SU-DHL-6 (cell line): ENCODE results near the gene FFAR1.

Source experiments
- H2AFZ ChIP-seq: fragments of 200-600 bp; sonication (generic); 2 replicates; pipeline ENCODE4 v1.6.1; 2014; ENCODE audit warnings: low read depth, mild to moderate bottlenecking, moderate library complexity, mixed read lengths, antibody characterized with exemption, low read length; ENCODE audit not compliant: severe bottlenecking
- H3F3A ChIP-seq: fragments of 200-600 bp; shearing (Covaris generic); 2 replicates; pipeline ENCODE4 v1.6.0; 2016; ENCODE audit warnings: antibody characterized with exemption, mild to moderate bottlenecking; ENCODE audit not compliant: insufficient read depth
- H3K27ac ChIP-seq: fragments of 200-600 bp; sonication (generic); 2 replicates; pipeline ENCODE4 v1.5.1; 2016; ENCODE audit warnings: low read depth, mild to moderate bottlenecking, low read length, moderate library complexity, mixed read lengths
- H3K27me3 ChIP-seq: fragments of 200-600 bp; sonication (generic), shearing (Covaris generic); 2 replicates; pipeline ENCODE4 v1.6.0; 2014; ENCODE audit warnings: mild to moderate bottlenecking, low read length
- H3K36me3 ChIP-seq: fragments of 200-600 bp; sonication (generic); 2 replicates; pipeline ENCODE4 v1.6.1; 2014; ENCODE audit warnings: mild to moderate bottlenecking, low read length, mixed read lengths
- H3K4me2 ChIP-seq: fragments of 300-600, 200-600 bp; shearing (Covaris generic), sonication (generic); 2 replicates; pipeline ENCODE4 v1.6.0; 2014; ENCODE audit warnings: low read length, low read depth, mild to moderate bottlenecking; ENCODE audit not compliant: poor library complexity, severe bottlenecking
- H3K4me3 ChIP-seq: fragments of 200-600 bp; sonication (generic); 2 replicates; pipeline ENCODE4 v1.5.1; 2014; ENCODE audit warnings: antibody characterized with exemption, low read length, mild to moderate bottlenecking, mixed read lengths; ENCODE audit not compliant: insufficient read depth, poor library complexity, severe bottlenecking
- H3K79me2 ChIP-seq: fragments of 200-600 bp; sonication (generic); 2 replicates; pipeline ENCODE4 v1.6.1; 2014; ENCODE audit warnings: mild to moderate bottlenecking, low read length, moderate library complexity; ENCODE audit not compliant: insufficient read depth
- H3K9ac ChIP-seq: fragments of 200-600 bp; sonication (generic); 2 replicates; pipeline ENCODE4 v1.7.0; 2014; ENCODE audit warnings: mild to moderate bottlenecking, low read length
- H3K9me2 ChIP-seq: fragments of 200-600 bp; sonication (generic); replicated peaks from 2 replicates; pipeline ENCODE4 v1.6.1; 2014; ENCODE audit warnings: low read length; ENCODE audit not compliant: insufficient read depth
- H3K9me3 ChIP-seq: fragments of 200-600 bp; sonication (generic); 2 replicates; pipeline ENCODE4 v1.6.1; 2014; ENCODE audit warnings: low read length, mixed read lengths; ENCODE audit not compliant: insufficient read depth
- H4K20me1 ChIP-seq: fragments of 200-600 bp; sonication (generic); 2 replicates; pipeline ENCODE4 v1.6.1; 2014; ENCODE audit warnings: low read depth, mild to moderate bottlenecking, antibody characterized with exemption, low read length, moderate library complexity, mixed read lengths
- CTCF ChIP-seq: fragments of 200-600 bp; sonication (generic); IDR thresholded peaks from one replicate; pipeline ENCODE4 v1.5.1; 2017; ENCODE audit warnings: antibody characterized with exemption, mild to moderate bottlenecking, low read length, moderate library complexity; ENCODE audit not compliant: insufficient read depth, poor library complexity, severe bottlenecking
- EZH2phosphoT487 ChIP-seq: fragments of 200-600 bp; sonication (generic), shearing (Covaris generic); conservative IDR thresholded peaks from 2 replicates; pipeline ENCODE4 v1.6.1; 2018; ENCODE audit warnings: mild to moderate bottlenecking, antibody characterized with exemption, low read length, moderate library complexity, mixed read lengths

The FFAR1 gene

DNA sequence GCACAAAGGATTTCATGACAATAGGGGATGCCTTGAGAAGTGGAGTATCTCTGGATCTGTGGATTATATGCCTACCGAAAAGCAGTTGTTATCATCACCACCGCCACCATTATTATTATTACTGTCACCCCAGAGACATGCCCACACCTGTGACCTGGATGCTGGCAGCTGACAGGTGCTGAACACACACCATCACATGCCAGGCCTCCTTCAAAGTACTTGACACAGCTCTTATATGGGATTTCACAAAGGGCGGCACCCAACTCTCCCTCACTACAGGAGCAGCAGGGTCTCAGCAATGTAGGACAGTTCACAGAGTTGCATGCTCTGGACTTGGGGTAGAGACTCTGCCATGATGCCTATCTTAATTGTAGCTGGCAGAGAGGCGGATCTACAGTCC lies 17.6 kb downstream of the FFAR1 start:
- Histone ChIP-seq H3K4me3 (no peak overlapping the region), H3K36me3 (no peaks in the 10 kb centered on the region), H3F3A (no peaks in the 10 kb centered on the region), H3K9ac (no peak overlapping the region), H3K27me3 (no peaks in the 10 kb centered on the region), H4K20me1 (no peaks in the 10 kb centered on the region), H3K4me2 (no peak overlapping the region), H3K27ac (no peak overlapping the region), H3K79me2 (no peaks in the 10 kb centered on the region), H2AFZ (no peak overlapping the region), H3K9me2 (no peaks in the 10 kb centered on the region), H3K9me3 (no peaks in the 10 kb centered on the region)
- no peak for TF ChIP-seq CTCF
- no peak for TF ChIP-seq EZH2phosphoT487

DNA sequence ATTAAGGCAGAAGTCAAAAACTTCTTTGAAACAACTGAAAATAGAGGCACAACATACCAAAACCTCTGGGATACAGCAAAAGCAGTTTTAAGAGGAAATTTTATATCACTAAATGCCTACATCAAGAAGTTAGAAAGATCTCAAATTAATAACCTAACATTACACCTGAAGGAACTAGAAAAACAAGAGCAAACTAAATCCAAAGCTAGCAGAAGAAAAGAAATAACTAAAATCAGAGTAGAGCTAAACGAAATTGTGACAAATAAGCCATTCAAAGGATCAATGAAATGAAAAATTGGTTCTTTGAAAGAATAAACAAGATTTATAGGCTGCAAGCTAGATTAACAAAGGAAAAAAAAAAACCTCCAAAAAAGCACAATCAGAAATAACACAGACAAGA lies 20.7 kb downstream of the FFAR1 start:
- no peak for TF ChIP-seq CTCF
- TF ChIP-seq EZH2phosphoT487 = no peak
- Histone ChIP-seq H3K4me3 (no peak overlapping the region), H3K36me3 (no peaks in the 10 kb centered on the region), H3K9me3 (no peaks in the 10 kb centered on the region), H3K4me2 (no peak overlapping the region), H3K79me2 (no peaks in the 10 kb centered on the region), H3K27ac (no peak overlapping the region), H3K9ac (no peak overlapping the region), H2AFZ (no peak overlapping the region), H3K27me3 (no peaks in the 10 kb centered on the region), H4K20me1 (no peaks in the 10 kb centered on the region), H3K9me2 (no peaks in the 10 kb centered on the region), H3F3A (no peaks in the 10 kb centered on the region)

GRCh38 chr19:35369522-35369921 lies 21.8 kb downstream of the FFAR1 start:
- Histone ChIP-seq H3K9me3 (no peaks in the 10 kb centered on the region), H3K79me2 (no peaks in the 10 kb centered on the region), H4K20me1 (no peaks in the 10 kb centered on the region)

More at GRCh38 chr19:35369522-35369921, 21.8 kb downstream of the FFAR1 start:
- H3K36me3 ChIP-seq = no peaks in the 10 kb centered on the region
- TF ChIP-seq EZH2phosphoT487 (no peak), CTCF (no peak)
- no peaks in the 10 kb centered on the region for H3K9me2 ChIP-seq
- H3K27me3 ChIP-seq = no peaks in the 10 kb centered on the region
- no peak overlapping the region for H3K4me3 ChIP-seq
- no peaks in the 10 kb centered on the region for H3F3A ChIP-seq
- no peak overlapping the region for H2AFZ ChIP-seq
- H3K27ac ChIP-seq = no peak overlapping the region
- no peak overlapping the region for H3K4me2 ChIP-seq
- no peak overlapping the region for H3K9ac ChIP-seq
